K562 (cell line): ENCODE data around the gene PPFIBP2. TPM values are rescaled to one million over a fixed set of nuclear protein-coding genes. Genes with fewer than 3 reads are reported as not detected.

Experiments used
- TCF7L2 ChIP-seq: fragments of 150-350 bp; IDR thresholded peaks from 2 replicates; pipeline ENCODE4 v1.6.1; 2016; ENCODE audit warnings: low read depth, mild to moderate bottlenecking, low read length, moderate library complexity
- polyA plus RNA-seq, 8 experiments: library from polyadenylated mRNA; depleted of rRNA in 4 of 8; stranded (reverse) in 5 of 8; unstranded in 3 of 8; fragments of >200 nt; fragmentation: Nextera tagmentation in 2 of 8; fragmentation: Illumina TruSeq in 1 of 8; extraction: Ambion mirVana in 2 of 8; extraction: Trizol in 1 of 8; gene quantifications; 2 replicates each; pipeline versions ENCODE4 v1.2.1 to v1.2.3, GENCODE V29; 2011 to 2014; ENCODE audit warnings: inconsistent platforms in 1 of 8, missing spikeins in 1 of 8
- total RNA-seq, 7 experiments: library from RNA; depleted of rRNA in 6 of 7; stranded (reverse); fragments of >200 nt in 6 of 7; fragmentation: Illumina TruSeq in 2 of 7; extraction: Trizol in 2 of 7; gene quantifications; 2 replicates each; pipeline versions ENCODE4 v1.2.1 to v1.2.3, GENCODE V29; 2011 to 2021; ENCODE audit warnings: low replicate concordance in 1 of 7
- TF ChIP-seq, protein P1 (sequence below), 2 experiments: fragments of 450-650 bp; formaldehyde crosslinking in 1 of 2; IDR thresholded peaks; 2 replicates each; pipeline versions ENCODE4 v1.4.0 to v1.6.1; 2014 to 2020; ENCODE audit warnings: mild to moderate bottlenecking in 2 of 2, borderline replicate concordance in 1 of 2, low read depth in 1 of 2
- TF ChIP-seq, protein P2 (sequence below): fragments of 450-650 bp; IDR thresholded peaks from 2 replicates; pipeline ENCODE4 v1.6.1; 2017; ENCODE audit warnings: mild to moderate bottlenecking, moderate library complexity

The PPFIBP2 gene
- total and polyA plus RNA-seq, 9 of the 15 experiments (the other 6 are each of a cell fraction or from before 2014, with no cell fraction given) = 0.18 to 3.4 (median 1.2) TPM

DNA sequence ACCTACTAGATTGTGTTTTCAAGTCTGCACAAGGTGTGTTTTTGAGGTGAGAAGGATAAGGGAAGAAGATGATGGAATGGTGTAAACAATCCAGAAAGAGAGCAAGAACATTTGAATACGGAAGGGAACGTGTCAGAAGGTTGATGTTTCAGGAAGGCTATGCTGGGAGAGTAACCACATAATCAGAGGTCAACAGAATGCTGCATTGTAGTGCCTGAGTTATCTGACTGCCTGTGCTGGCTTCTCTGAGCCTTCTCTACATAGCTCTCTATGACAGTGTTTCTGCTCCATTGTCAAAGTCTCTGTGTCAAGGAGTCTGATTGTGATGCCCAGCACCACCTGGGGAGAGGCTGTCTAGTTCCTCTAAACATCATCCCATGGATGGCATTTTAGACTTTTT is 85.4 kb downstream of the PPFIBP2 start (continued):
- TF ChIP-seq, protein P1, sequence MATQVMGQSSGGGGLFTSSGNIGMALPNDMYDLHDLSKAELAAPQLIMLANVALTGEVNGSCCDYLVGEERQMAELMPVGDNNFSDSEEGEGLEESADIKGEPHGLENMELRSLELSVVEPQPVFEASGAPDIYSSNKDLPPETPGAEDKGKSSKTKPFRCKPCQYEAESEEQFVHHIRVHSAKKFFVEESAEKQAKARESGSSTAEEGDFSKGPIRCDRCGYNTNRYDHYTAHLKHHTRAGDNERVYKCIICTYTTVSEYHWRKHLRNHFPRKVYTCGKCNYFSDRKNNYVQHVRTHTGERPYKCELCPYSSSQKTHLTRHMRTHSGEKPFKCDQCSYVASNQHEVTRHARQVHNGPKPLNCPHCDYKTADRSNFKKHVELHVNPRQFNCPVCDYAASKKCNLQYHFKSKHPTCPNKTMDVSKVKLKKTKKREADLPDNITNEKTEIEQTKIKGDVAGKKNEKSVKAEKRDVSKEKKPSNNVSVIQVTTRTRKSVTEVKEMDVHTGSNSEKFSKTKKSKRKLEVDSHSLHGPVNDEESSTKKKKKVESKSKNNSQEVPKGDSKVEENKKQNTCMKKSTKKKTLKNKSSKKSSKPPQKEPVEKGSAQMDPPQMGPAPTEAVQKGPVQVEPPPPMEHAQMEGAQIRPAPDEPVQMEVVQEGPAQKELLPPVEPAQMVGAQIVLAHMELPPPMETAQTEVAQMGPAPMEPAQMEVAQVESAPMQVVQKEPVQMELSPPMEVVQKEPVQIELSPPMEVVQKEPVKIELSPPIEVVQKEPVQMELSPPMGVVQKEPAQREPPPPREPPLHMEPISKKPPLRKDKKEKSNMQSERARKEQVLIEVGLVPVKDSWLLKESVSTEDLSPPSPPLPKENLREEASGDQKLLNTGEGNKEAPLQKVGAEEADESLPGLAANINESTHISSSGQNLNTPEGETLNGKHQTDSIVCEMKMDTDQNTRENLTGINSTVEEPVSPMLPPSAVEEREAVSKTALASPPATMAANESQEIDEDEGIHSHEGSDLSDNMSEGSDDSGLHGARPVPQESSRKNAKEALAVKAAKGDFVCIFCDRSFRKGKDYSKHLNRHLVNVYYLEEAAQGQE (IDR thresholded peaks at IDR 0.05; ENCODE audit: borderline replicate concordance) = no peak
- TF ChIP-seq, protein P1 (CRISPR knock-in tag; IDR thresholded peaks at IDR 0.05; ENCODE audit: low read depth) = no peak
- no peak for TF ChIP-seq TCF7L2
- TF ChIP-seq, protein P2, sequence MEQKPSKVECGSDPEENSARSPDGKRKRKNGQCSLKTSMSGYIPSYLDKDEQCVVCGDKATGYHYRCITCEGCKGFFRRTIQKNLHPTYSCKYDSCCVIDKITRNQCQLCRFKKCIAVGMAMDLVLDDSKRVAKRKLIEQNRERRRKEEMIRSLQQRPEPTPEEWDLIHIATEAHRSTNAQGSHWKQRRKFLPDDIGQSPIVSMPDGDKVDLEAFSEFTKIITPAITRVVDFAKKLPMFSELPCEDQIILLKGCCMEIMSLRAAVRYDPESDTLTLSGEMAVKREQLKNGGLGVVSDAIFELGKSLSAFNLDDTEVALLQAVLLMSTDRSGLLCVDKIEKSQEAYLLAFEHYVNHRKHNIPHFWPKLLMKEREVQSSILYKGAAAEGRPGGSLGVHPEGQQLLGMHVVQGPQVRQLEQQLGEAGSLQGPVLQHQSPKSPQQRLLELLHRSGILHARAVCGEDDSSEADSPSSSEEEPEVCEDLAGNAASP = no peak
